Astrocyte (in vitro differentiated cells and primary cell): Measurements from ENCODE around the gene C1QC.

Experiments used
- CTCF ChIP-seq: IDR thresholded peaks from 2 replicates; pipeline ENCODE4 v1.5.1; 2011; ENCODE audit warnings: low read depth, mild to moderate bottlenecking, inconsistent platforms, low read length, moderate library complexity; ENCODE audit not compliant: insufficient read depth
- EZH2 ChIP-seq: IDR thresholded peaks from 2 replicates; pipeline ENCODE4 v1.6.1; 2012; ENCODE audit warnings: mild to moderate bottlenecking, low read length, inconsistent platforms; ENCODE audit not compliant: insufficient read depth

GRCh38 chr1:22688466-22688865 is 45.0 kb downstream of the C1QC start:
- TF ChIP-seq CTCF, result no peak
- no peak for TF ChIP-seq EZH2
